ENCODE measurements around the gene RGMA. TPM values are rescaled to one million over a fixed set of nuclear protein-coding genes. Genes with fewer than 3 reads are reported as not detected.

Gene RGMA
- total and polyA plus RNA-seq, 2 donors (not counting 3 experiments of a cell fraction or from before 2014, with no cell fraction given), result 0.06 to 0.13 TPM

DNA sequence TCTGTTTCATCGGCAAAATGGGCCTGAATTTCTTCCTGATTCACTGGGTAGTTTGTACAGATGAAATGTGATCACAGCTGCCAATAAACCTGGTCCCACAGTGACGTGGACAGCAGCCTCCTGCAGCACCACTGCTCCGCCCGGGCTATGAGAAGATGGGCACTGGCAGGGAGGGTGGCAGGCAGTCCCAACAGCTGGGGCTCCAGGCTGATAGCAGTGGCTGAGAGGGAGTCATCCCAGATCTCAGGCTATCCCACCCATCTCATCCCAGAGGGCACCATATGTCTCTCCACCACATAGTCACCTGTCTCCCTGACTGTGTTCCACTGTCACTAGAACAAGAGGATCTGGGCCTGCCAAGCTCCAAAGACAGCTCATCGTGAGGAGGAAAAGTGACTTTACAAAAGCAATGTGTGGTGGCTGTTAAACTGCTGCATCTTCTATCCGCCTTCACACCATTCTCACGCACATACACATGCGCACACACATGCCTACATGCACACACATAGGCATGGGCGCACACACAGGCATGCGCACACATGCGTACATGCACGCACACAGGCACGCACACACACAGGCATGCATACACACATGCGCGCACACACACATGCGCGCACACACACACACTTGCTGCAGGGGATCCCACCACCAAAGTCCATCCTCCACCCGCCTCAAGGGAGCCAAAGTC, 46.2 kb downstream of the RGMA start:
- ChIA-PET CTCF (no interaction called here), POLR2A (no interaction called here)
- no peaks in the 10 kb centered on the region for H3K27me3 ChIP-seq (ENCODE audit: control insufficient read depth in 2 of 2, insufficient read depth in 2 of 2, low read length in 2 of 2)
- no peaks in the 10 kb centered on the region for H3K9me1 ChIP-seq (replicated peaks; ENCODE audit: control insufficient read depth, extremely low read depth, insufficient read depth, low read length)
- FAIRE-seq (no peak), DNase-seq (ENCODE audit: low read depth, low spot score) (no peak)
- H3K4me1 ChIP-seq (ENCODE audit: control insufficient read depth, extremely low read depth, insufficient read depth, low read length), result no peaks in the 10 kb centered on the region
- no peak overlapping the region for H2AFZ ChIP-seq (ENCODE audit: low read depth, low read length)
- H3K36me3 ChIP-seq (ENCODE audit: control insufficient read depth in 2 of 2, extremely low read depth in 1 of 2, insufficient read depth in 2 of 2, low read length in 2 of 2), result no peaks in the 10 kb centered on the region
- no peaks in the 10 kb centered on the region for H4K20me1 ChIP-seq (replicated peaks; ENCODE audit: control insufficient read depth, extremely low read depth, insufficient read depth, low read length)
- TF ChIP-seq MYC (IDR thresholded peaks at IDR 0.05; ENCODE audit: low read depth, low read length) (no peak), POLR2AphosphoS5 (IDR thresholded peaks at IDR 0.05; ENCODE audit: insufficient read depth, low read depth, low read length) (no peak), EZH2 (IDR thresholded peaks at IDR 0.05; ENCODE audit: borderline replicate concordance, low read depth, low read length, severe bottlenecking) (no peak), FOS (IDR thresholded peaks at IDR 0.05; ENCODE audit: borderline replicate concordance, insufficient read depth, low read length) (no peak), JUN (IDR thresholded peaks at IDR 0.05; ENCODE audit: borderline replicate concordance, insufficient read depth, insufficient read length, low read depth) (no peak)
- TF ChIP-seq, protein P1, sequence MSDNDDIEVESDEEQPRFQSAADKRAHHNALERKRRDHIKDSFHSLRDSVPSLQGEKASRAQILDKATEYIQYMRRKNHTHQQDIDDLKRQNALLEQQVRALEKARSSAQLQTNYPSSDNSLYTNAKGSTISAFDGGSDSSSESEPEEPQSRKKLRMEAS (IDR thresholded peaks at IDR 0.05; ENCODE audit: insufficient read depth, insufficient read length), result no peak
- BruUV-seq (replicated peaks), result no TSS peak
- intact Hi-C loops (cut with micrococcal nuclease), result no loop called here
- H3K4me3 ChIP-seq (replicated peaks in 1 of 3; ENCODE audit: insufficient read depth in 1 of 3, low read depth in 1 of 3, low read length in 3 of 3), result no peak overlapping the region
- no peaks in the 10 kb centered on the region for H3K79me2 ChIP-seq (ENCODE audit: control insufficient read depth, insufficient read depth, low read length)
- dilution Hi-C loops (cut with MboI; ENCODE audit: extremely low pct_ligation_motif_present, low sequenced_read_pairs), result no loop called here
- H3K4me2 ChIP-seq (ENCODE audit: insufficient read depth, low read length), result no peak overlapping the region
- no peak overlapping the region for H3K9ac ChIP-seq (replicated peaks; ENCODE audit: extremely low read depth, insufficient read depth, low read length)
- H3K27ac ChIP-seq (ENCODE audit: insufficient read depth, low read depth, low read length), result no peak overlapping the region
- no peaks in the 10 kb centered on the region for H3K9me3 ChIP-seq (replicated peaks; ENCODE audit: control insufficient read depth, insufficient read depth, low read length)

DNA sequence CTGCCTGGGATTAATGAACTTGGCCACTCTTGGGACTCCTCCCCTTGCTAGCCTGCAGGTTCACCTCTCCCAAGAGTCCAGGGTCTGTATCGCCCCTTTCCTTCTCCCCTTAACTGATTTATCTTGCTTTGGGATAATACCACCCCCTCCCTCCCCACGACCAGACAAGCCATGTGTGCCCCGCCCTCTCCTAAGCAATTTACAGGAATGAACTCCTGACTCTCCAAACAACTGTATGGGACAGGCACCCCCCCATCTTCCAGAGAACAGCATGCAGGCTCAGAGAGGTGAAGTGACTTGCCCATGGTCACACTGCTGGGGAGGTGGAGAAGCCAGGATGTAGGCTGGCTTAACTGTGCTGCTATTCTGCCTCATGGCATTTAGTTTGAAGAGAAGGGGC, 46.8 kb downstream of the RGMA start:
- no TSS peak for BruUV-seq (replicated peaks)
- CTCF ChIA-PET, result no interaction called here

More for the DNA sequence above, 46.8 kb downstream of the RGMA start:
- intact Hi-C loops (cut with micrococcal nuclease) (no loop called here), dilution Hi-C loops (cut with MboI; ENCODE audit: extremely low pct_ligation_motif_present, low sequenced_read_pairs) (no loop called here)
- no peak for TF ChIP-seq JUN (IDR thresholded peaks at IDR 0.05; ENCODE audit: borderline replicate concordance, insufficient read depth, insufficient read length, low read depth)
- TF ChIP-seq, protein P2, sequence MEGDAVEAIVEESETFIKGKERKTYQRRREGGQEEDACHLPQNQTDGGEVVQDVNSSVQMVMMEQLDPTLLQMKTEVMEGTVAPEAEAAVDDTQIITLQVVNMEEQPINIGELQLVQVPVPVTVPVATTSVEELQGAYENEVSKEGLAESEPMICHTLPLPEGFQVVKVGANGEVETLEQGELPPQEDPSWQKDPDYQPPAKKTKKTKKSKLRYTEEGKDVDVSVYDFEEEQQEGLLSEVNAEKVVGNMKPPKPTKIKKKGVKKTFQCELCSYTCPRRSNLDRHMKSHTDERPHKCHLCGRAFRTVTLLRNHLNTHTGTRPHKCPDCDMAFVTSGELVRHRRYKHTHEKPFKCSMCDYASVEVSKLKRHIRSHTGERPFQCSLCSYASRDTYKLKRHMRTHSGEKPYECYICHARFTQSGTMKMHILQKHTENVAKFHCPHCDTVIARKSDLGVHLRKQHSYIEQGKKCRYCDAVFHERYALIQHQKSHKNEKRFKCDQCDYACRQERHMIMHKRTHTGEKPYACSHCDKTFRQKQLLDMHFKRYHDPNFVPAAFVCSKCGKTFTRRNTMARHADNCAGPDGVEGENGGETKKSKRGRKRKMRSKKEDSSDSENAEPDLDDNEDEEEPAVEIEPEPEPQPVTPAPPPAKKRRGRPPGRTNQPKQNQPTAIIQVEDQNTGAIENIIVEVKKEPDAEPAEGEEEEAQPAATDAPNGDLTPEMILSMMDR (IDR thresholded peaks at IDR 0.05; ENCODE audit: extremely low read depth in 1 of 2, insufficient read depth in 1 of 2, low read depth in 1 of 2, low read length in 2 of 2), result no peak
- TF ChIP-seq GATA2 (IDR thresholded peaks at IDR 0.05; ENCODE audit: insufficient read depth, insufficient read length, low read depth, low read length), result no peak
- TF ChIP-seq POLR2AphosphoS5 (IDR thresholded peaks at IDR 0.05; ENCODE audit: insufficient read depth, low read depth, low read length), result no peak
- TF ChIP-seq MYC (IDR thresholded peaks at IDR 0.05; ENCODE audit: low read depth, low read length), result no peak
- TF ChIP-seq, protein P1 (IDR thresholded peaks at IDR 0.05; ENCODE audit: insufficient read depth, insufficient read length), result no peak
- Histone ChIP-seq H4K20me1 (replicated peaks; ENCODE audit: control insufficient read depth, extremely low read depth, insufficient read depth, low read length) (no peaks in the 10 kb centered on the region), H3K9me3 (replicated peaks; ENCODE audit: control insufficient read depth, insufficient read depth, low read length) (no peaks in the 10 kb centered on the region), H3K79me2 (ENCODE audit: control insufficient read depth, insufficient read depth, low read length) (no peaks in the 10 kb centered on the region), H3K27ac (ENCODE audit: insufficient read depth, low read depth, low read length) (no peak overlapping the region), H3K4me3 (replicated peaks in 1 of 3; ENCODE audit: insufficient read depth in 1 of 3, low read depth in 1 of 3, low read length in 3 of 3) (no peak overlapping the region), H3K27me3 (ENCODE audit: control insufficient read depth in 2 of 2, insufficient read depth in 2 of 2, low read length in 2 of 2) (no peaks in the 10 kb centered on the region), H3K9ac (replicated peaks; ENCODE audit: extremely low read depth, insufficient read depth, low read length) (no peak overlapping the region), H2AFZ (ENCODE audit: low read depth, low read length) (no peak overlapping the region), H3K4me2 (ENCODE audit: insufficient read depth, low read length) (no peak overlapping the region), H3K36me3 (ENCODE audit: control insufficient read depth in 2 of 2, extremely low read depth in 1 of 2, insufficient read depth in 2 of 2, low read length in 2 of 2) (no peaks in the 10 kb centered on the region), H3K9me1 (replicated peaks; ENCODE audit: control insufficient read depth, extremely low read depth, insufficient read depth, low read length) (no peaks in the 10 kb centered on the region), H3K4me1 (ENCODE audit: control insufficient read depth, extremely low read depth, insufficient read depth, low read length) (no peaks in the 10 kb centered on the region)
- POLR2A ChIA-PET, result no interaction called here
- FAIRE-seq, result no peak
- no peak for DNase-seq (ENCODE audit: low read depth, low spot score)
